Sciatic nerve (tissue), 2 donors: ENCODE results near the gene SPATA31A3. TPM values are rescaled to one million over a fixed set of nuclear protein-coding genes. Genes with fewer than 3 reads are reported as not detected.
"Not testable (repeated sequence)": the region's sequence is repeated elsewhere in the genome, so short reads cannot be mapped to it uniquely, and the experiment has no call there.

Source experiments
- ATAC-seq: fragments of 200-7000 bp; cut with Tn5 transposase; one replicate; pipeline ENCODE4 v1.9.1; 2020; ENCODE audit warnings: mild to moderate bottlenecking, moderate library complexity
- DNase-seq: peaks from one replicate; pipeline ENCODE4 v3.0.0-alpha.2; 2020; ENCODE audit warnings: low spot score
- intact Hi-C: fragments of 100-400 bp; cut with DNase I; formaldehyde crosslinking; loops from one replicate; pipeline ENCODE4 v1.14.2; 2022
- total RNA-seq: library from RNA; stranded (reverse); fragmentation: NEBNext Ultra II Directional; extraction: Animal tissue kit (Norgen Biotek cat#: 25700); gene quantifications from one replicate; pipeline ENCODE4 v1.2.1, GENCODE V29; 2021
- donor health status: DM: no; HTN: no; CAD: no.
- donor health status: DM: no; HTN: no; CAD: no.

The SPATA31A3 gene
- total RNA-seq = not detected

GRCh38 chr9:66992450-66992849 lies at the start of gene SPATA31A3:
Gene SPATA31A3, minus strand, starts transcription at chr9:66992550. Its CDS starts 29 bp downstream, at chr9:66992521.
- ATAC-seq, DNase-seq, intact Hi-C loops: not testable (repeated sequence)

GRCh38 chr9:66952576-66952975 lies 39.8 kb downstream of the SPATA31A3 start:
- ATAC-seq, intact Hi-C loops: not testable (repeated sequence)

GRCh38 chr9:66942400-66943155 lies 49.8 kb downstream of the SPATA31A3 start:
- intact Hi-C loops, DNase-seq, ATAC-seq: not testable (repeated sequence)

More at GRCh38 chr9:66952576-66952975, 39.8 kb downstream of the SPATA31A3 start:
- not testable (repeated sequence) for DNase-seq

- intact Hi-C loops, ATAC-seq, DNase-seq: not testable (repeated sequence)
Observed at GRCh38 chr9:66939878-66940830, 52.2 kb downstream of the SPATA31A3 start.

- intact Hi-C loops, ATAC-seq: not testable (repeated sequence)
Observed at GRCh38 chr9:66938322-66938721, 54.0 kb downstream of the SPATA31A3 start.

GRCh38 chr9:66937662-66938061 lies 54.7 kb downstream of the SPATA31A3 start:
- intact Hi-C loops, ATAC-seq: not testable (repeated sequence)

More at GRCh38 chr9:66938322-66938721, 54.0 kb downstream of the SPATA31A3 start:
- not testable (repeated sequence) for DNase-seq

More at GRCh38 chr9:66937662-66938061, 54.7 kb downstream of the SPATA31A3 start:
- DNase-seq = not testable (repeated sequence)

Other genes with a start within 250 kb of the SPATA31A3 start
- 9.3 TPM for gene ZNF658, start 91.8 kb downstream of the SPATA31A3 start, total RNA-seq